Thymus (tissue), 11 donors: ENCODE measurements around the gene RASD1. TPM values are rescaled to one million over a fixed set of nuclear protein-coding genes. Genes with fewer than 3 reads are reported as not detected.
"Not testable (repeated sequence)": the region's sequence is repeated elsewhere in the genome, so short reads cannot be mapped to it uniquely, and the experiment has no call there.

Source experiments
- DNase-seq, 9 donors: peaks; one replicate each; pipeline ENCODE4 v3.0.0-alpha.2; 2013; ENCODE audit warnings: low spot score in 9 of 9, low read depth in 6 of 9, missing footprints in 1 of 9
- H3K27ac ChIP-seq, 2 donors: one replicate each; pipeline ENCODE4 v1.5.1; 2013; ENCODE audit warnings: control low read depth in 1 of 2, low read depth in 1 of 2, low read length in 1 of 2, mild to moderate bottlenecking in 1 of 2, moderate library complexity in 1 of 2
- H3K27me3 ChIP-seq, 2 donors: one replicate each; pipeline ENCODE4 v1.5.1; 2013; ENCODE audit warnings: low read length in 1 of 2; ENCODE audit not compliant: control insufficient read depth in 2 of 2, insufficient read depth in 1 of 2
- H3K36me3 ChIP-seq, 2 donors: one replicate each; pipeline ENCODE4 v1.5.1; 2013; ENCODE audit warnings: low read length in 1 of 2, mild to moderate bottlenecking in 1 of 2, moderate library complexity in 1 of 2; ENCODE audit not compliant: control insufficient read depth in 2 of 2, insufficient read depth in 2 of 2
- H3K4me1 ChIP-seq, 2 donors: one replicate each; pipeline ENCODE4 v1.5.1; 2013; ENCODE audit warnings: low read length in 2 of 2; ENCODE audit not compliant: control insufficient read depth in 2 of 2, insufficient read depth in 2 of 2
- H3K4me3 ChIP-seq, 2 donors: one replicate each; pipeline ENCODE4 v1.5.1; 2013; ENCODE audit warnings: low read length in 2 of 2, control low read depth in 1 of 2, mild to moderate bottlenecking in 1 of 2
- H3K9me3 ChIP-seq, 2 donors: one replicate each; pipeline ENCODE4 v1.5.1; 2013; ENCODE audit warnings: low read length in 1 of 2, mild to moderate bottlenecking in 1 of 2; ENCODE audit not compliant: control insufficient read depth in 2 of 2, insufficient read depth in 1 of 2
- WGBS: extraction: QIAGEN DNeasy Blood & Tissue Kit; methylation state at CpG from one replicate; pipeline ENCODE4 v1.1.7; 2013; 5-methylcytosine and 5-hydroxymethylcytosine counted together
- polyA plus RNA-seq: library from polyadenylated mRNA; stranded (reverse); fragments of 200-250 nt; gene quantifications from one replicate; pipeline ENCODE4 v1.2.3, GENCODE V29; 2013
- total RNA-seq: library from RNA; stranded (reverse); fragments of 120-200 nt; gene quantifications from one replicate; pipeline ENCODE4 v1.2.4, GENCODE V29; 2013
- donor health status: healthy.

RASD1 gene
- total and polyA plus RNA-seq, 2 donors = 12.1 to 13.0 TPM

- Histone ChIP-seq H3K4me1 (no peaks in the 10 kb centered on the region), H3K27me3 (no peaks in the 10 kb centered on the region), H3K9me3 (no peaks in the 10 kb centered on the region), H3K36me3 (no peaks in the 10 kb centered on the region), H3K4me3 (no peak overlapping the region), H3K27ac (no peak overlapping the region)
- DNase-seq = no peak
- 90% methylated on average over 15 of the region's 15 CpGs for WGBS
These were observed 34.0 kb downstream of the RASD1 start for GRCh38 chr17:17462048-17462824.

DNA sequence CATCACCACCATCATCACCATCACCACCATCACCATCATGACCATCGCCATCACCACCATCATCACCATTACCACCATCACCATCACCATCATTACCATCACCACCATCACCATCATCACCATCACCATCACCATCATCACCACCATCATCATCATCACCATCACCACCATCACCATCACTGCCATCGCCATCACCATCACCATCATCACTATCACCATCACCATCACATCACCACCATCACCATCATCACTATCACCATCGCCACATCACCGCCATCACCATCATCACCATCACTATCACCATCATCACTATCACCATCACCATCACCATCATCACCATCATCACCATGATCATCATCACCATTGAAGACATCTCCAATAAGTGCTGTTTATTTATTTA, 36.2 kb downstream of the RASD1 start:
- DNase-seq = no peak
- Histone ChIP-seq H3K27ac (no peak overlapping the region), H3K4me1 (no peaks in the 10 kb centered on the region), H3K4me3 (no peak overlapping the region), H3K36me3 (no peaks in the 10 kb centered on the region), H3K27me3 (no peaks in the 10 kb centered on the region), H3K9me3 (no peaks in the 10 kb centered on the region)
- WGBS = 98% methylated on average over 4 of the region's 4 CpGs

- H3K9me3 ChIP-seq = no peaks in the 10 kb centered on the region
- 96% methylated on average over 2 of the region's 2 CpGs for WGBS
- no peak for DNase-seq
- no peak overlapping the region for H3K4me3 ChIP-seq
- H3K27ac ChIP-seq = no peak overlapping the region
- H3K4me1 ChIP-seq = no peaks in the 10 kb centered on the region
- no peaks in the 10 kb centered on the region for H3K27me3 ChIP-seq
- no peaks in the 10 kb centered on the region for H3K36me3 ChIP-seq
These were observed 38.5 kb downstream of the RASD1 start for GRCh38 chr17:17457680-17458079.

- Histone ChIP-seq H3K4me3 (no peak overlapping the region), H3K9me3 (no peaks in the 10 kb centered on the region), H3K36me3 (no peaks in the 10 kb centered on the region), H3K27ac (no peak overlapping the region), H3K27me3 (no peaks in the 10 kb centered on the region), H3K4me1 (no peaks in the 10 kb centered on the region)
- WGBS = 96% methylated on average over 19 of the region's 19 CpGs
- no peak for DNase-seq
These were observed 39.9 kb downstream of the RASD1 start for GRCh38 chr17:17456251-17456650.

GRCh38 chr17:17455173-17455572, 41.0 kb downstream of the RASD1 start:
- 97% methylated on average over 4 of the region's 4 CpGs for WGBS
- Histone ChIP-seq H3K4me3 (no peak overlapping the region), H3K9me3 (no peaks in the 10 kb centered on the region), H3K4me1 (no peaks in the 10 kb centered on the region), H3K27me3 (no peaks in the 10 kb centered on the region), H3K27ac (no peak overlapping the region), H3K36me3 (no peaks in the 10 kb centered on the region)
- no peak for DNase-seq

DNA sequence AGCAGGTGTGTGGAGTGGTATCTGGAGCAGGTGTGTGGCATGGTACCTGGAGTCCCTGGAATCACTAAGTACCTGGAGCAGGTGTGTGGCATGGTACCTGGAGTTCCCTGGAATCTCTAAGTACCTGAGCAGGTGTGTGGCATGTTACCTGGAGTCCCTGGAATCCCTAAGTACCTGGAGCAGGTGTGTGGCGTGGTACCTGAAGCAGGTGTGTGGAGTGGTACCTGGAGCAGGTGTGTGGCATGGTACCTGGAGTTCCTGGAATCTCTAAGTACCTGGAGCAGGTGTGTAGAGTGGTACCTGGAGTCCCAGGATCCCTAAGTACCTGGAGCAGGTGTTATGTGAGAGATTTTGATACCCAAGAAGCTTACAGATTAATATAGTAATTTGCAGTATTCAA, 41.5 kb downstream of the RASD1 start:
- H3K9me3 ChIP-seq, H3K4me3 ChIP-seq, H3K27ac ChIP-seq, H3K36me3 ChIP-seq, DNase-seq, H3K27me3 ChIP-seq, H3K4me1 ChIP-seq: not testable (repeated sequence)
- 98% methylated on average over 1 of the region's 1 CpG for WGBS

- 96% methylated on average over 1 of the region's 1 CpG for WGBS
- no peaks in the 10 kb centered on the region for H3K4me1 ChIP-seq
- no peaks in the 10 kb centered on the region for H3K27me3 ChIP-seq
- H3K36me3 ChIP-seq = no peaks in the 10 kb centered on the region
- no peak overlapping the region for H3K4me3 ChIP-seq
- H3K27ac ChIP-seq = no peak overlapping the region
- H3K9me3 ChIP-seq = no peaks in the 10 kb centered on the region
- DNase-seq = no peak
These were observed 41.9 kb downstream of the RASD1 start for GRCh38 chr17:17454276-17454675.

- Histone ChIP-seq H3K4me3 (no peak overlapping the region), H3K36me3 (no peaks in the 10 kb centered on the region), H3K4me1 (no peaks in the 10 kb centered on the region), H3K27ac (no peak overlapping the region), H3K9me3 (no peaks in the 10 kb centered on the region), H3K27me3 (no peaks in the 10 kb centered on the region)
- DNase-seq = no peak
- 92% methylated on average over 9 of the region's 9 CpGs for WGBS
These were observed 43.1 kb downstream of the RASD1 start for GRCh38 chr17:17453088-17453487.

DNA sequence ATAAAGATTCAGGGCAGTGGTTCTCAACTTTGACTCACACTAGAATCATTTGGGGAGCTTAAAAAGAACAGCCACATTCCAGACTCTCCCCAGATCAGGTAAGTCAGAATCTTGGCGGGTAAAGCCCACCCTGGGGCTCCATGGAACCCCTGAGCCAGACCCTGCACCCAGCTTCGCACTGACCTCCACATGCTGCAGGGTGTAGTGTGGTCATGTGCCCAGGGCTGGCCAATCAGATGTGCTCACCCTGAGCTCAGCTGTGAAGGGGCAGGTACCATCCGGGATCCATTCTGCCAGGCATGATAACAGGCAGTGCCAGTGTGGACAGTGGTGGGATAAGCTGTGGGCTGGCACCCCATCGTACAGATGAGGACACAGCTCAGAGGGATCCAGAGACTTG, 47.5 kb downstream of the RASD1 start:
- no peak overlapping the region for H3K27ac ChIP-seq
- DNase-seq = no peak
- H3K4me3 ChIP-seq = no peak overlapping the region
- WGBS = 98% methylated on average over 4 of the region's 4 CpGs
- peaks cover 0 to 30% of the 10 kb centered on the region in 2 donors for H3K4me1 ChIP-seq
- no peaks in the 10 kb centered on the region for H3K36me3 ChIP-seq
- H3K27me3 ChIP-seq = no peaks in the 10 kb centered on the region
- H3K9me3 ChIP-seq = peaks cover 0 to 3% of the 10 kb centered on the region in 2 donors
